ENCODE measurements around the gene CAPN2.

The CAPN2 gene

DNA sequence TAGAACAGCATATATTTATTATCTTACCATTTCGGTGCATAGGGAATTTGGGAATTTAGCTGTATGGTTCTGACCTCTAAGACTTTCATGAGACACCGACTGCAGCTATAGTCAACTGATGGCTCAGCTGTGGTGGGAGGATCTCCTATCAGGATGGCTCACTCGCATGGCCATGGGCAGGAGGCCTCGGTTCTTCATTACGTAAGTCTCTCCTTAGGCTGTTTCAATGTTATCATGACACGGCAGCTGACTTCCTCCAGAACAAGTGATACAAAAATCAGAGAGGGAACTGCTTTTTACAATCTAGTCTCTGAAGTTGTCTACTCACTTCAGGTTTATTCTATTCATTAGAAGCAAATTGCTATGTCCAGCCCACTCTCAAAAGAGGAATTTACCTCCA, 33.5 kb upstream of the CAPN2 start:
- Histone ChIP-seq H4K20me1 (no peaks in the 10 kb centered on the region), H3K36me3 (0 out of 2 replicates have a peak, but pooled peaks cover 5% of the 10 kb centered on the region), H3K27me3 (no peaks in the 10 kb centered on the region), H3K9me3 (peaks cover 26% of the 10 kb centered on the region), H3K4me3 (no peak overlapping the region), H3K27ac (no peak overlapping the region), H3K9ac (no peak overlapping the region), H3K4me1 (no peaks in the 10 kb centered on the region), H3K4me2 (no peak overlapping the region)
- TF ChIP-seq Cebpa-rat (IDR thresholded peaks at IDR 0.05) = no peak

GRCh38 chr1:223680188-223680587, 32.2 kb upstream of the CAPN2 start:
- no peaks in the 10 kb centered on the region for H3K4me1 ChIP-seq
- H3K36me3 ChIP-seq = no peaks in the 10 kb centered on the region
- H3K27ac ChIP-seq = no peak overlapping the region
- no peak for TF ChIP-seq Cebpa-rat (IDR thresholded peaks at IDR 0.05)
- no peaks in the 10 kb centered on the region for H4K20me1 ChIP-seq
- H3K4me2 ChIP-seq = no peak overlapping the region
- H3K9me3 ChIP-seq = peaks cover 12% of the 10 kb centered on the region
- no peaks in the 10 kb centered on the region for H3K27me3 ChIP-seq
- H3K4me3 ChIP-seq = no peak overlapping the region
- no peak overlapping the region for H3K9ac ChIP-seq

DNA sequence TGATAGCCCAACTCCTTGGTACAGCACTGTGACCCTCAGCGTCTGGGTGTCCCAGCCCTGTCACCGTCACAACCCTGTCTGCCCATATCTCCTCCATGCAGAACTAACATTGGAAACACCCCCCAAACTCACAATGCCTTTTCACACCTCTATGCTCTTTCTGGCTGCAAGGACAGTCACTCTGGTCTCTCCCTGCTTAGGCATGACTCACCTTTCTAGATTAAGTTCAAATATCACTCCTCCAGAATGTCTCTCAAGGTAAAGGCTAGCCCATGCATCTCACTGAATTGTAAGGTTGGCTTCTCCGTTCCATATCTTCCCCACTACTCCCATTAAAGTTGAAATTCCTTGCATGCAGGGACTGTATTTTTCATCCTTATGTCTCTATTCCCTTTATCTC, 29.8 kb upstream of the CAPN2 start:
- Histone ChIP-seq H3K4me3 (no peak overlapping the region), H3K36me3 (no peaks in the 10 kb centered on the region), H3K9me3 (no peaks in the 10 kb centered on the region), H3K27ac (no peak overlapping the region), H3K9ac (no peak overlapping the region), H4K20me1 (no peaks in the 10 kb centered on the region), H3K27me3 (no peaks in the 10 kb centered on the region), H3K4me1 (no peaks in the 10 kb centered on the region), H3K4me2 (no peak overlapping the region)
- TF ChIP-seq Cebpa-rat (IDR thresholded peaks at IDR 0.05) = no peak

- Histone ChIP-seq H3K4me1 (no peaks in the 10 kb centered on the region), H3K9ac (no peak overlapping the region), H3K9me3 (no peaks in the 10 kb centered on the region), H3K4me3 (no peak overlapping the region), H3K36me3 (no peaks in the 10 kb centered on the region), H4K20me1 (no peaks in the 10 kb centered on the region), H3K4me2 (no peak overlapping the region), H3K27ac (no peak overlapping the region), H3K27me3 (no peaks in the 10 kb centered on the region)
- TF ChIP-seq Cebpa-rat (IDR thresholded peaks at IDR 0.05) = no peak
Observed at GRCh38 chr1:223683586-223684487, 28.5 kb upstream of the CAPN2 start.

DNA sequence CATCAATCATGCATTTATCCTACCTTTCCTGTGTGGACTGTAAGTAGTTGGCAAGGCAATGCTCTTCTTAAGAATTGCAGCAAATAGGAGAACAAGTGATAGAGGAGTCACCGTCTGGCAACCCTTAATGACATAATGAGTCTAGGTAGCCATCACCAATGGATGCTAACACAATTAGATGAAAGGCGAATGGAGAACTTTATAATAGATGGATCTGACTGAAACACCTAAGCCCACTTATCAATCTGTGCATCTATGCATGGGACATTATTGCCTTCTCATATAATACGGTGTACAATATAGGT, 27.9 kb upstream of the CAPN2 start:
- Histone ChIP-seq H3K9ac (no peak overlapping the region), H3K4me3 (no peak overlapping the region), H3K4me2 (no peak overlapping the region), H3K27me3 (no peaks in the 10 kb centered on the region), H3K36me3 (no peaks in the 10 kb centered on the region), H3K27ac (no peak overlapping the region), H3K4me1 (no peaks in the 10 kb centered on the region), H4K20me1 (no peaks in the 10 kb centered on the region), H3K9me3 (no peaks in the 10 kb centered on the region)
- TF ChIP-seq Cebpa-rat (IDR thresholded peaks at IDR 0.05) = no peak

- Histone ChIP-seq H3K36me3 (no peaks in the 10 kb centered on the region), H3K9me3 (no peaks in the 10 kb centered on the region), H3K27ac (no peak overlapping the region), H3K4me3 (no peak overlapping the region), H4K20me1 (no peaks in the 10 kb centered on the region), H3K9ac (no peak overlapping the region), H3K4me2 (no peak overlapping the region), H3K4me1 (no peaks in the 10 kb centered on the region), H3K27me3 (no peaks in the 10 kb centered on the region)
- TF ChIP-seq Cebpa-rat (IDR thresholded peaks at IDR 0.05) = no peak
Observed at GRCh38 chr1:223691121-223691520, 21.2 kb upstream of the CAPN2 start.

DNA sequence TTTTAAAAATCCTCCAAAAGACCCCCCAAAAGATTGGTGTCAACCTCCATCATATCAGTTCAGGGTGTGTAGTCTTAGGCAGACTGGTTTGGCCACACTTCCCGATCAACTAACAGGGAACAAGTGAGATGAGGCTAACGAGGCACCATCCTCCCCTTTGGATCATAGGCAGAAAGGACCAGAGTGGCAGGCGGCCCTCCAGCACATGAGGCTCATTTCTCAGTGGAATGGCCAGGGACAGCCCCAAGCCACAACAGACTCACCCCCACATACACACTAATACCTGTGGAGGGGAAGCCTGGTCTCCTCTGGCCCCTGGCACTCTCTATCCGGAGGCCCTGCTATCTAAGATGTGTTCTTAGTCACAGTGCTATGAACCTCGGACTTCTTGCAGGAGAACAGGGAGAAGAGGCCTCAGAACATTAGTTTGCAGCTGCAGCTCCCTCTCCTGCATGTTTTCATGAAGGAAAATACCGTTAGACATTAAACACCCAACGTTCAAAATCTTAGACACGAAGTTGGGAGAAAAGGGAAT, 17.3 kb upstream of the CAPN2 start:
- H3K9me3 ChIP-seq = no peaks in the 10 kb centered on the region
- H3K9ac ChIP-seq = no peak overlapping the region
- TF ChIP-seq Cebpa-rat (IDR thresholded peaks at IDR 0.05) = no peak
- no peak overlapping the region for H3K4me2 ChIP-seq
- H4K20me1 ChIP-seq = no peaks in the 10 kb centered on the region
- H3K27ac ChIP-seq = no peak overlapping the region
- no peak overlapping the region for H3K4me3 ChIP-seq
- H3K4me1 ChIP-seq = peaks cover 7% of the 10 kb centered on the region; the same call in 1 of the 2 replicates
- no peaks in the 10 kb centered on the region for H3K36me3 ChIP-seq
- no peaks in the 10 kb centered on the region for H3K27me3 ChIP-seq

DNA sequence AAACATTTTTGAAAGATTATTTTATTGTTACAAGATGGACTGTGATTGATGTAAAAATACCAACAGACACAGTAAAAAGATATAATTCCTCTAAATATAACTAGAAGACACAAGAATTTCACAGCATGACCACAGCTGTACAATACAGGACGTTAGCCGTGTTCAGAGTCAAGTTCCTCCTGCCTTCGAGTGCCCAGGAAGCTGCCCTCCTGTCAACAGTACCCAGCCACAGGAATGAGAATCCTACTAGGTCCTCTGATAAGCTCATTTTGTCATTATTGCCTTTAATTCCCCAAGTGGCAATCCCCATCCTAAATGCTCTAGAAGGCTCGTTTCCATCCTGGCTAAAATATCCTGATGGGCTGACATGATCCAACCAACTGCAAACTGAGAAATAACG, 16.4 kb upstream of the CAPN2 start:
- Histone ChIP-seq H3K4me3 (no peak overlapping the region), H3K9ac (no peak overlapping the region), H3K4me1 (peaks cover 7% of the 10 kb centered on the region; the same call in 1 of the 2 replicates), H3K36me3 (no peaks in the 10 kb centered on the region), H3K27ac (no peak overlapping the region), H4K20me1 (no peaks in the 10 kb centered on the region), H3K27me3 (no peaks in the 10 kb centered on the region), H3K4me2 (no peak overlapping the region), H3K9me3 (no peaks in the 10 kb centered on the region)
- TF ChIP-seq Cebpa-rat (IDR thresholded peaks at IDR 0.05) = no peak

DNA sequence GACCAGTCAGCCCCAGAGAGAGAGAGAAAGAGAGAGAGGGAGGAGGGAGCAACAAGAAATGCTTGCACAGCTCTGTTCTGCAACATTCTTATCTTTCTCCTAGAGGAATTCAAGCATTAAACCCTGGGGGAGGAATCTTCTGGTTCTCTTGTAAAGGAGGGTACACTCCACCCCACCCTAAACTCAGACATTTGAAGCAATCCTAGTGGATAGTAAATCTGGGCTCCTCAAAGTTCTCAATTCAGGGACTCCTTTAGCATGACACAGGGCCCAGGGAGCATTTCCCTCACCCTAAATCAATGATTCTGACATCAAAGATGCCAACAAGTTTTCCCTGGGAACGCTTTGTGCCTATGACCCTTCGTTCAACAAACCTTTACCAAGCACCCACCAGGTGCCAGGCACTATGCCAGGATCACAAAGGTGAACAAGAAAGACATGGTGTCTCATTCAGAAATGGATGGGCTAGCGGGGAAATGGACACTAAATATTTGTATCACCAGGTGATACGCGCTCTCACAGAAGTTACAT, 11.9 kb upstream of the CAPN2 start:
- H3K9me3 ChIP-seq = no peaks in the 10 kb centered on the region
- no peaks in the 10 kb centered on the region for H3K36me3 ChIP-seq
- H3K9ac ChIP-seq = no peak overlapping the region
- TF ChIP-seq Cebpa-rat (IDR thresholded peaks at IDR 0.05) = no peak
- no peaks in the 10 kb centered on the region for H3K27me3 ChIP-seq
- no peak overlapping the region for H3K4me2 ChIP-seq
- H3K27ac ChIP-seq = no peak overlapping the region
- peaks cover 7% of the 10 kb centered on the region; the same call in 1 of the 2 replicates for H3K4me1 ChIP-seq
- no peak overlapping the region for H3K4me3 ChIP-seq
- H4K20me1 ChIP-seq = no peaks in the 10 kb centered on the region

GRCh38 chr1:223700942-223701637, 11.2 kb upstream of the CAPN2 start:
- no peak overlapping the region for H3K9ac ChIP-seq
- no peaks in the 10 kb centered on the region for H3K27me3 ChIP-seq
- H3K9me3 ChIP-seq = no peaks in the 10 kb centered on the region
- H4K20me1 ChIP-seq = no peaks in the 10 kb centered on the region
- peaks cover 9% of the 10 kb centered on the region for H3K4me1 ChIP-seq
- H3K27ac ChIP-seq = no peak overlapping the region
- TF ChIP-seq Cebpa-rat (IDR thresholded peaks at IDR 0.05) = no peak
- no peaks in the 10 kb centered on the region for H3K36me3 ChIP-seq
- no peak overlapping the region for H3K4me2 ChIP-seq
- H3K4me3 ChIP-seq = no peak overlapping the region

Measured in BLaER1 (cell line).